Neuronal stem cell (in vitro differentiated cells): ENCODE results near the gene PAPPA2.

Experiments
- DNase-seq: peaks from one replicate; pipeline ENCODE4 v3.0.0-alpha.2; 2013; ENCODE audit warnings: low spot score
- H2AFZ ChIP-seq: one replicate; pipeline ENCODE4 v1.6.1; 2013; ENCODE audit warnings: mild to moderate bottlenecking, low read length, inconsistent platforms
- H2AK5ac ChIP-seq: 2 replicates; pipeline ENCODE4 v1.6.1; 2013; ENCODE audit warnings: low read depth, mild to moderate bottlenecking, inconsistent platforms, low read length, moderate library complexity, mixed read lengths
- H2BK120ac ChIP-seq: 2 replicates; pipeline ENCODE4 v1.6.1; 2013; ENCODE audit warnings: low read depth, mild to moderate bottlenecking, inconsistent platforms, low read length, moderate library complexity, mixed read lengths
- H2BK12ac ChIP-seq: one replicate; pipeline ENCODE4 v1.6.1; 2013; ENCODE audit warnings: low read length, inconsistent platforms
- H2BK15ac ChIP-seq: 2 replicates; pipeline ENCODE4 v1.6.1; 2013; ENCODE audit warnings: mild to moderate bottlenecking, low read length, inconsistent platforms, mixed read lengths
- H2BK5ac ChIP-seq: one replicate; pipeline ENCODE4 v1.6.1; 2013; ENCODE audit warnings: inconsistent platforms, mild to moderate bottlenecking, low read length, moderate library complexity
- H3K14ac ChIP-seq: one replicate; pipeline ENCODE4 v1.6.1; 2013; ENCODE audit warnings: low read length, inconsistent platforms
- H3K18ac ChIP-seq: 2 replicates; pipeline ENCODE4 v1.6.1; 2013; ENCODE audit warnings: low read length, inconsistent platforms
- H3K23ac ChIP-seq: 2 replicates; pipeline ENCODE4 v1.6.1; 2013; ENCODE audit warnings: low read depth, mild to moderate bottlenecking, mixed read lengths, low read length, inconsistent platforms; ENCODE audit not compliant: poor library complexity
- H3K27ac ChIP-seq: replicated peaks from 3 replicates; pipeline ENCODE4 v1.5.1; 2013; ENCODE audit warnings: low read length, inconsistent platforms
- H3K27me3 ChIP-seq, 3 experiments: 2 replicates each; pipeline ENCODE4 v1.6.1; 2013; ENCODE audit warnings: low read length in 3 of 3, mild to moderate bottlenecking in 2 of 3, inconsistent platforms in 1 of 3, low read depth in 1 of 3, mixed read lengths in 1 of 3, moderate library complexity in 1 of 3; ENCODE audit not compliant: control insufficient read depth in 3 of 3, insufficient read depth in 3 of 3
- H3K36me3 ChIP-seq, 2 donors: replicated peaks in 1 of 2; 2 replicates each; pipeline ENCODE4 v1.6.1; 2013; ENCODE audit warnings: low read length in 2 of 2; ENCODE audit not compliant: control insufficient read depth in 2 of 2, insufficient read depth in 2 of 2
- H3K4ac ChIP-seq: 2 replicates; pipeline ENCODE4 v1.6.1; 2013; ENCODE audit warnings: inconsistent platforms, mild to moderate bottlenecking, low read length, moderate library complexity
- H3K4me1 ChIP-seq, 2 donors: 1 replicate in 1 of 2; 2 replicates in 1 of 2; pipeline ENCODE4 v1.6.1; 2013; ENCODE audit warnings: low read length in 2 of 2, low read depth in 1 of 2; ENCODE audit not compliant: control insufficient read depth in 2 of 2, insufficient read depth in 1 of 2
- H3K4me2 ChIP-seq: one replicate; pipeline ENCODE4 v1.6.1; 2013; ENCODE audit warnings: mild to moderate bottlenecking, low read length, inconsistent platforms; ENCODE audit not compliant: insufficient read depth, poor library complexity, severe bottlenecking
- H3K4me3 ChIP-seq, 2 donors: 2 replicates each; pipeline ENCODE4 v1.5.1; 2013; ENCODE audit warnings: low read length in 2 of 2, mild to moderate bottlenecking in 2 of 2, inconsistent platforms in 1 of 2, moderate library complexity in 1 of 2
- H3K79me1 ChIP-seq: one replicate; pipeline ENCODE4 v1.6.1; 2013; ENCODE audit warnings: low read depth, mild to moderate bottlenecking, inconsistent platforms, low read length, moderate library complexity
- H3K9ac ChIP-seq: one replicate; pipeline ENCODE4 v1.6.1; 2013; ENCODE audit warnings: mild to moderate bottlenecking, low read depth, low read length, inconsistent platforms; ENCODE audit not compliant: poor library complexity
- H3K9me3 ChIP-seq, 2 donors: replicated peaks in 1 of 2; 2 replicates each; pipeline versions ENCODE3 to v1.6.1; 2013; ENCODE audit warnings: low read length in 2 of 2, mild to moderate bottlenecking in 2 of 2, inconsistent platforms in 1 of 2, low read depth in 1 of 2, mixed read lengths in 1 of 2, moderate library complexity in 1 of 2; ENCODE audit not compliant: control insufficient read depth in 2 of 2, insufficient read depth in 1 of 2
- H4K8ac ChIP-seq: one replicate; pipeline ENCODE4 v1.6.1; 2013; ENCODE audit warnings: low read depth, mild to moderate bottlenecking, inconsistent platforms, low read length, moderate library complexity
- H4K91ac ChIP-seq: one replicate; pipeline ENCODE4 v1.6.1; 2013; ENCODE audit warnings: low read length, low read depth, mild to moderate bottlenecking, inconsistent platforms; ENCODE audit not compliant: poor library complexity
- WGBS, 2 donors: extraction: QIAGEN DNeasy Blood & Tissue Kit; methylation state at CpG; one replicate each; pipeline ENCODE4 v1.1.7; 2013; ENCODE audit warnings: missing lambda C conversion rate in 2 of 2, mixed read lengths in 1 of 2; ENCODE audit not compliant: insufficient read length in 2 of 2, insufficient replicate concordance in 1 of 2; ENCODE audit errors: extremely low coverage in 2 of 2; 5-methylcytosine and 5-hydroxymethylcytosine counted together

Gene PAPPA2

DNA sequence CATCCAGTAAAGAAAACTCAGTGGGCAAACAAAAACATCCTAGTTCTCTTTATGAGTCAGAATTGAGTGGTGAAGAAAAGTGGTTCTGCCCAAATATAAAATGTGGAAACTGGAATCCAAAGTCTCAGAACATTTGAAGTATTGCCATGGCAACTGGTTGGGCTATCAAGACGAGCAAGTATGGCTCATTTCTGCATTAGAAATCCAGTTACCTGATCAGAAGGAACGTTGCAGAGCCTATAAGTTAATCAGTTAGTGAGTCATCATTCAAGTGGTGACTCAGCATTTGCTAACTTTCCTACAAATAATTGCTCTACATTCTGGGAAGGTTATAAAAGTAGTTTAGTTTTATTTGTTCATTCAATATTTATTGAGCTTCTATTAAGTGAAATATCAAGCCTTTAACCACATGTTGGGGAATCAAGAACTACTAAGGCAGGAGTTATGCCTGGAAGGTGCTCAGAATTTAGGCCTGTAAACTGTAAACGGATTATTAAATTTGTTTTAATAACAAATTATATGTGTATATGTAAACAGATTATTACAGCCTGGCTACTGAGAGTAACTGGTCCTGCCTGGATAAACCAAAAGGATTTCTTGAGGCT is 104.3 kb downstream of the PAPPA2 start:
- Histone ChIP-seq H3K18ac (no peak overlapping the region), H3K79me1 (no peaks in the 10 kb centered on the region), H3K4ac (no peak overlapping the region), H2AK5ac (no peak overlapping the region), H3K27me3 (no peaks in the 10 kb centered on the region), H3K9me3 (no peaks in the 10 kb centered on the region), H4K91ac (no peak overlapping the region), H2BK12ac (no peak overlapping the region), H3K36me3 (no peaks in the 10 kb centered on the region), H3K4me3 (no peak overlapping the region), H3K27ac (no peak overlapping the region), H3K14ac (no peak overlapping the region), H3K23ac (no peak overlapping the region), H2AFZ (no peak overlapping the region), H2BK120ac (no peak overlapping the region), H4K8ac (no peak overlapping the region), H3K4me2 (no peak overlapping the region), H2BK5ac (no peak overlapping the region), H3K9ac (no peak overlapping the region), H3K4me1 (no peaks in the 10 kb centered on the region), H2BK15ac (no peak overlapping the region)
- DNase-seq, result no peak
- WGBS, 2 donors, result no CpG with 5 or more reads among the region's 3 CpGs

- Histone ChIP-seq H4K91ac (no peak overlapping the region), H3K23ac (no peak overlapping the region), H2AFZ (no peak overlapping the region), H3K4me3 (no peak overlapping the region), H2AK5ac (no peak overlapping the region), H3K18ac (no peak overlapping the region), H3K4ac (no peak overlapping the region), H3K27ac (no peak overlapping the region), H3K36me3 (no peaks in the 10 kb centered on the region), H4K8ac (no peak overlapping the region), H2BK5ac (no peak overlapping the region), H3K4me1 (no peaks in the 10 kb centered on the region), H3K14ac (no peak overlapping the region), H2BK120ac (no peak overlapping the region), H2BK12ac (no peak overlapping the region), H3K4me2 (no peak overlapping the region), H3K9ac (no peak overlapping the region), H3K79me1 (no peaks in the 10 kb centered on the region), H3K27me3 (no peaks in the 10 kb centered on the region), H2BK15ac (no peak overlapping the region), H3K9me3 (no peaks in the 10 kb centered on the region)
- no peak for DNase-seq
- WGBS, 2 donors, result no CpG with 5 or more reads among the region's 1 CpG
Measured at GRCh38 chr1:176568185-176568584, 105.2 kb downstream of the PAPPA2 start.

DNA sequence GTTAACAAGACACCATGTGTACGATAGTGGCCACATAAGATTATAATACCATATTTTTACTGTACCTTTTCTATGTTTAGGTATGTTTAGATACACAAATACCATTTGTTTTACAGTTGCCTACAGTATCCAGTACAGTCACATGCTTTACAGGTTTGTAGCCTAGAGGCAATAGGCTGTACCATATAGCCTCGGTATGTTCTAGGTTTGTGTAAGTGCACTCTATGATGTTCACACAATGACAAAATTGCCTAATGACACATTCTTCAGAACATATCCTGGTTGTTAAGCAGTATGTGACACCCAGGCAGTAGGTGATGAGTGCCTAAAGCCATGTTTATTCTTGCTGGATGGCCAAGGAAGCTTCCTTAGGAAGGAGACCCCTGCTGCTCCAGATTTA is 111.8 kb downstream of the PAPPA2 start:
- Histone ChIP-seq H3K18ac (no peak overlapping the region), H3K23ac (no peak overlapping the region), H2BK12ac (no peak overlapping the region), H3K4me2 (no peak overlapping the region), H3K27me3 (no peaks in the 10 kb centered on the region), H4K91ac (no peak overlapping the region), H3K4ac (no peak overlapping the region), H3K14ac (no peak overlapping the region), H3K79me1 (no peaks in the 10 kb centered on the region), H2BK5ac (no peak overlapping the region), H3K4me1 (no peaks in the 10 kb centered on the region), H2BK120ac (no peak overlapping the region), H3K9ac (no peak overlapping the region), H4K8ac (no peak overlapping the region), H3K9me3 (no peaks in the 10 kb centered on the region), H2AK5ac (no peak overlapping the region), H3K27ac (no peak overlapping the region), H2BK15ac (no peak overlapping the region), H3K36me3 (no peaks in the 10 kb centered on the region), H2AFZ (no peak overlapping the region), H3K4me3 (no peak overlapping the region)
- no CpG with 5 or more reads among the region's 2 CpGs for WGBS, 2 donors
- no peak for DNase-seq

DNA sequence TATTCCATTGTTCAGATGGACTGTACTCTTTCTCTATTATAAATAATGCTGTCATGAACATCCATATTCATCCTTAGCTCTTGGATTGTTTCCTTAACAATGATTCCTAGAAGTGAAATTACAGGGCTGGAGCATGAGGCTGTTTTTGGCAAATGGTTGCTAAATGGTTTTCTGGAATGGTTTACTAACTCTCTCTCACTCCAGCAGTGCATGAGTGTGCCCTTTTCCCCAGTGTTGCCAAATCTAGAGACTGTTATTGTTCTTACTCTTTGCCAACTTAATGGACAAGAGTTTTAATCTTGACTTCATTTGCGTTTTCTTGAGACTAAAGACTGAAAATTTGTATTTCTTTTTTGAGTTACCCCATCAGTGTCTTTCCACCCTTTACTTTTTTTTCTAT is 113.0 kb downstream of the PAPPA2 start:
- Histone ChIP-seq H3K4ac (no peak overlapping the region), H3K36me3 (no peaks in the 10 kb centered on the region), H3K23ac (no peak overlapping the region), H2BK120ac (no peak overlapping the region), H3K27me3 (no peaks in the 10 kb centered on the region), H4K8ac (no peak overlapping the region), H2AK5ac (no peak overlapping the region), H2AFZ (no peak overlapping the region), H3K27ac (no peak overlapping the region), H3K9me3 (no peaks in the 10 kb centered on the region), H2BK15ac (no peak overlapping the region), H3K9ac (no peak overlapping the region), H3K4me1 (no peaks in the 10 kb centered on the region), H2BK5ac (no peak overlapping the region), H3K4me3 (no peak overlapping the region), H3K79me1 (no peaks in the 10 kb centered on the region), H2BK12ac (no peak overlapping the region), H4K91ac (no peak overlapping the region), H3K4me2 (no peak overlapping the region), H3K18ac (no peak overlapping the region), H3K14ac (no peak overlapping the region)
- DNase-seq, result no peak
- no CpG with 5 or more reads among the region's 1 CpG for WGBS, 2 donors
